Vagina (tissue), 2 donors: Measurements from ENCODE around the gene POU2F1.

Experiments used
- CTCF ChIP-seq, 3 experiments: fragments of 450-650 bp in 2 of 3; fragments of 200-600 bp in 1 of 3; sonication (generic) in 1 of 3; IDR thresholded peaks; one replicate each; pipeline ENCODE4 v1.5.1; 2017 to 2019; ENCODE audit warnings: antibody characterized with exemption in 3 of 3, mild to moderate bottlenecking in 2 of 3, moderate library complexity in 2 of 3
- POLR2A ChIP-seq, 2 donors: fragments of 450-650 bp; IDR thresholded peaks; one replicate each; pipeline ENCODE4 v1.6.1; 2017; ENCODE audit warnings: antibody characterized with exemption in 2 of 2, mild to moderate bottlenecking in 2 of 2, moderate library complexity in 2 of 2
- POLR2AphosphoS5 ChIP-seq, 2 donors: sonication (generic); formaldehyde crosslinking; IDR thresholded peaks; one replicate each; pipeline ENCODE4 v1.9.0; 2017; ENCODE audit warnings: antibody characterized with exemption in 2 of 2, mild to moderate bottlenecking in 2 of 2, low read depth in 1 of 2; ENCODE audit not compliant: insufficient read depth in 1 of 2

DNA sequence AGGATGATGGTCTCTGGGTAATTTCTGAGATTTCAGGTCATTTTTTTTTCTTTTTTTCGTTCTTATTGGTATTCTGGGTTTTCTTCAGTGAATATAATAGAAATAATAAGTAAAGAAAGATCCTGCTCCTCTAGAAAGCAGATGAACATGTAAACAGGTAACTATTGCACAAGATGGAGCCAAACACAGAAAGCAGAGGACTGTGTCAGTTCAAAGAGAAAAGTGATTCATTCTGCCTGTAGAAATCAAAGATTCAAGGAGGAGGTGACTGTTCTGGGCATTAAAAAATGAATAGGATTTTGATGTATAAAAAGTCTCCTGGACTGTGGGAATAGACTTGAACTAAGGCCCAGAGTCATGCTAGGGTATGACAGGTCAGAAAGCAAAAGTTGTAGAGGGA is 41.9 kb upstream of the POU2F1 start:
- no peak for TF ChIP-seq CTCF (IDR thresholded peaks at IDR 0.05)
- TF ChIP-seq POLR2A (IDR thresholded peaks at IDR 0.05), result no peak
- no peak for TF ChIP-seq POLR2AphosphoS5 (IDR thresholded peaks at IDR 0.05; ENCODE audit: insufficient read depth in 1 of 2, low read depth in 1 of 2)
